ENCODE results near the gene GLRX5.

Gene GLRX5
- 12.1 to 49.7 (median 27.7) reads per million in 9 experiments for total RNA-seq

DNA sequence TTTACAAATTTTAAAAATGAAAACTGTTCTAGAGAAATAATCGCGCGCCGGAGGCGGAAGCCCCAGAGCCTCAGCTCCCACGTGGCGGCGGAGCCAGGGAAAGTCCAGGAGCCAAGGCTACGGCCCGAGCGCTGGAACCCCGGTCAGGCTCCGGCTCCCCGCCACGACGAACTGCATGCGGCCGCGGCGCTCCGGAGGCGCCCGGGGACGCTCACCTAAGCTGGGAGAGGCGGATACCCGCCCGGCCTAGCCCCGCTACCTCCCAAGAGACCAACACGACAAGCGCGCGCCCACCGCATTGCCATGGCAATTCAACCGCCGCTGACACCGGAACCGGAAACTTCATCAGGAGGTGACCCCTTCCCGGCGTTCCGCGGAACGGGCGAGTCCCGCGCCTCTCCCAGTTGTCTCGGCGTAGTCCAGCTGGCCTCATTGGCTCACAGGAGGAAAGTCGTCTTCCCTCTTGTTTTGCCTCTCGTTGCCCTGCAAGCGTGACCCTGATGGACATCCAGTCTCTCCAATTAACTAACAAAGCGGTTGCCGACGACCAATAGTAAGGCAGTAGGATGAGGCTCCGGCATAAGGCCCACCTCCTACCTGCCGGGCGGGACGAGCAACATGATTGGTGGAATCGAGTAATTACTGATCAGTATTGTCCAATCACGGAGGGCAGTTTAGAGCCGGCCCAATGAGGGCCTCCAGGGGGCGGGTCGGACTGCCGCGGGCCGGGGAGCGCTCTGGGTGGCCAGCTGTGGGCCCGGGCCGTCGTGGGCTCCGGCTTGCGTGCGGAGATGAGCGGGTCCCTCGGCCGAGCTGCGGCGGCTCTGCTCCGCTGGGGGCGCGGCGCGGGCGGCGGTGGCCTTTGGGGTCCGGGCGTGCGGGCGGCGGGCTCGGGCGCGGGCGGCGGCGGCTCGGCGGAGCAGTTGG is at the start of gene GLRX5:
Gene GLRX5 (plus strand): TSS at position 752 of the 927 bp plus-strand sequence. CDS start 40 bp downstream, at position 792.
- peak within 1 kb of the TSS; percentile 87 to 91 for H3K4me3 Mint-ChIP-seq
- ATAC-seq (replicated peaks) (peak; percentile 84), DNase-seq (peak; percentile 97 to 98 (median 98))
- H3K9me3 Mint-ChIP-seq = no peaks in the 10 kb centered on the region
- no peaks in the 10 kb centered on the region for H3K27me3 Mint-ChIP-seq
- H3K36me3 Mint-ChIP-seq (ENCODE audit: insufficient read depth) = peaks cover 16% of the 10 kb centered on the region
- H3K27ac Mint-ChIP-seq = peak within 1 kb of the TSS; percentile 85 to 93
- peaks cover 41 to 54% of the 10 kb centered on the region in 2 donors for H3K4me1 Mint-ChIP-seq (ENCODE audit: low read depth in 2 of 2)

GRCh38 chr14:95485222-95485819 is 49.5 kb upstream of the GLRX5 start:
- H3K27me3 Mint-ChIP-seq = no peaks in the 10 kb centered on the region
- H3K36me3 Mint-ChIP-seq (ENCODE audit: insufficient read depth) = peaks cover 3% of the 10 kb centered on the region
- peak overlapping the region; percentile 75 to 90 for H3K27ac Mint-ChIP-seq
- H3K4me1 Mint-ChIP-seq (ENCODE audit: low read depth in 2 of 2) = peaks cover 48 to 53% of the 10 kb centered on the region in 2 donors
- no peak overlapping the region for H3K4me3 Mint-ChIP-seq
- DNase-seq (no peak), ATAC-seq (replicated peaks) (no peak)
- no peaks in the 10 kb centered on the region for H3K9me3 Mint-ChIP-seq

GRCh38 chr14:95486875-95487668 is 47.8 kb upstream of the GLRX5 start:
- no peak overlapping the region for H3K4me3 Mint-ChIP-seq
- H3K27ac Mint-ChIP-seq = peak overlapping the region; percentile 75 to 82
- H3K9me3 Mint-ChIP-seq = no peaks in the 10 kb centered on the region
- H3K4me1 Mint-ChIP-seq (ENCODE audit: low read depth in 2 of 2) = peaks cover 42% of the 10 kb centered on the region in 2 donors
- peaks cover 3% of the 10 kb centered on the region for H3K36me3 Mint-ChIP-seq (ENCODE audit: insufficient read depth)
- ATAC-seq (replicated peaks) = no peak
- no peak for DNase-seq
- no peaks in the 10 kb centered on the region for H3K27me3 Mint-ChIP-seq

DNA sequence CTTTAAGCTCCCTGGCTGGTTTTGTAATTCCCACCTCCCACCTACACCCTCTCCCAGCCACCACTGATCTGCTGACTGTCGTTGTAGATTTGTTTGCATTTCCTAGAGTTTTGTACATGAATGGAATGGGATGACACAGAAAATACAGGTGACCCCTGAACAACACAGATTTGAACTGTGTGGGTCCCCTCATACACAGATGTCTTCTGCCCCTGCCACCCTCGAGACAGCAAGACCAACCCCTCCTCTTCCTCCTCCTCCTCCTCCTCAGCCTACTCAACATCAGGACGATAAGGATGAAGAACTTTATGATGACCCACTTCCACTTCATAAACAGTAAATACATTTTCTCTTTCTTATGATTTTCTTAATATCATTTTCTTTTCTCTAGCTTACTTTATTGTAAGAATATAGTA is 47.2 kb upstream of the GLRX5 start:
- peak overlapping the region; percentile 75 to 82 for H3K27ac Mint-ChIP-seq
- no peaks in the 10 kb centered on the region for H3K27me3 Mint-ChIP-seq
- H3K36me3 Mint-ChIP-seq (ENCODE audit: insufficient read depth) = peaks cover 3% of the 10 kb centered on the region
- DNase-seq = no peak
- H3K4me1 Mint-ChIP-seq (ENCODE audit: low read depth in 2 of 2) = peaks cover 42% of the 10 kb centered on the region in 2 donors
- H3K4me3 Mint-ChIP-seq = no peak overlapping the region
- no peaks in the 10 kb centered on the region for H3K9me3 Mint-ChIP-seq
- no peak for ATAC-seq (replicated peaks)

DNA sequence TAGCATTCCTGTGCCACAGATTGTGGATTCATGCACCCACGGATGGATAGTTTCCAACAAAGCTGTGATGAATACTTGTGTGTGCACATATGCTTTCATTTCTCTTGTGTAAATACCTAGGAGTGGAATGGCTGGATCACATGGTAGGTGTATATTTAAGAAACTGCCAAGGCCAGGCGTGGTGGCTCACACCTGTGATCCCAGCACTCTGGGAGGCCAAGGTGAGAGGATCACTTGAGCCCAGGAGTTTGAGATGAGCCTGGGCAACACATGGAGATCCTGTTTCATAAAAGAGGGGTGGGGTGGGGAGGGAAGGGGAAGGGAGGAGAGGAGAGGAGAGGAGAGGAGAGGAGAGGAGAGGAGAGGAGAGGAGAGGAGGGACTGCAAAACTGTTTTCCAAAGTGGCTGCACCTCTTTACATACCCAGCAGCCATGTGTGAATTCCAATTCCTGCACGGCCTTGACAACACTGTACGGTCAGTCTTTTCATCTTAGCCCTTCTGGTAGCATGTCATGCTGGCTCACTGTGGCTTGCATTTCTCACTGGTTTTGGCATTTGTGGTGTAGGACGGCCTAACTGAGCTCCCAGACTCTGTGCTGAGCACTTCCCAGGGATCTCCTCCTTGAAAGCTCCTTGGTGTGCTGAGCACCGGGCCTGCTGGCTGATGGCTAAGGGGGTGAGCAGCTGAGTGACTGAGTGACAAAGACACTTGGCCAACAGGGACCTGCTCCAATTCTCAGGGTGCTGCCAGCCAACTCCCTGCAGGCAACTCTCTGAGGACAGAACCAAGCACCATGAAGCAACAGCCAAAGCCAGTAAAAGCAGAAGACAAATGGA is 46.3 kb upstream of the GLRX5 start:
- Mint-ChIP-seq H3K27ac (peak overlapping the region; percentile 68 to 82), H3K4me1 (ENCODE audit: low read depth in 2 of 2) (peaks cover 36 to 38% of the 10 kb centered on the region in 2 donors), H3K36me3 (ENCODE audit: insufficient read depth) (peaks cover 3% of the 10 kb centered on the region), H3K27me3 (no peaks in the 10 kb centered on the region), H3K9me3 (no peaks in the 10 kb centered on the region), H3K4me3 (no peak overlapping the region)
- ATAC-seq (replicated peaks) (no peak), DNase-seq (no peak)

DNA sequence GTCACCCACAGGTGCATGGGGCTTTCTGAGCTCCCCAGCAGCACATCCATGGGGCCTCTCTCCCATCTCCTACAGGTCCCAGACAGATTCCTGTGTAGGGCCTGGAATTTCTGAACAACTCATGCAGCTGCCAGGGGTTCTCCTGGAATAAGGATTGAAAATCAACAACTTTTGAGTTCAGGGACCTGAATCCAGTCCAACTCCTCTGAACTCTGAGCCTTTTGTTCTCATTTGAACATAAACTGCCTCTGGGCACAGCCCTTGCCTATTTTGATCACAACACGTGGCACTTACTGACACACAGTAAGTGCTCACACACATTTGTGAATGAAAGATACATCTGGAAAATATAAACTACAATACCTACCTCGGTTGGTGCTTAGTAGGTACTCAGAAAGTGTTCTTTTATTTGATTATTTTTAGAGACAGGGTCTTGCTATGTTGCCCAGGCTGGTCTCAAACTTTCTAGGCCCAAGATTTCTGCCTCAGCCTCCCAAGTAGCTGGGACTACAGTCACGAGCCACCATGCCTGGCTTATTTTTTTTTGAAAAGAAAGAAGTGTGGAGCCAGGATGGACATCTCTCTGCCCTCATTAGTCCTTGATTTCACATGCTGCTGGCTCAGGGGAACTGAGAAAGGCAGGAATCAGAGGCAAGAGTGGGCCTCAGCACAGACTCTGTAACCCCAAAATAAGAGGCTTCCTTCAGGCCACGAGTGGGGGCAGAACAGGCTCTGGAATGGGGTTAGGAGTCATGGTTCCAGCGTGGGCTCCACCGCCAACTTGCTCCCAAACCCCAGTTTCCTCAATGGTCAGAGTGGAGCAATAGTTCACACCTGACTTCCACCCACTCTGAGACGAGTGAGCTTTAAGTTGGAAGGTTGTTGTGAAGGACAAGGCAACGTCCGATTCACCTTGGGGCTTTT is 45.4 kb upstream of the GLRX5 start:
- H3K9me3 Mint-ChIP-seq = no peaks in the 10 kb centered on the region
- no peak overlapping the region for H3K4me3 Mint-ChIP-seq
- no peaks in the 10 kb centered on the region for H3K27me3 Mint-ChIP-seq
- DNase-seq = no peak
- no peak for ATAC-seq (replicated peaks)
- peaks cover 7% of the 10 kb centered on the region for H3K36me3 Mint-ChIP-seq (ENCODE audit: insufficient read depth)
- peaks cover 32 to 35% of the 10 kb centered on the region in 2 donors for H3K4me1 Mint-ChIP-seq (ENCODE audit: low read depth in 2 of 2)
- peak overlapping the region; percentile 36 to 68 for H3K27ac Mint-ChIP-seq

DNA sequence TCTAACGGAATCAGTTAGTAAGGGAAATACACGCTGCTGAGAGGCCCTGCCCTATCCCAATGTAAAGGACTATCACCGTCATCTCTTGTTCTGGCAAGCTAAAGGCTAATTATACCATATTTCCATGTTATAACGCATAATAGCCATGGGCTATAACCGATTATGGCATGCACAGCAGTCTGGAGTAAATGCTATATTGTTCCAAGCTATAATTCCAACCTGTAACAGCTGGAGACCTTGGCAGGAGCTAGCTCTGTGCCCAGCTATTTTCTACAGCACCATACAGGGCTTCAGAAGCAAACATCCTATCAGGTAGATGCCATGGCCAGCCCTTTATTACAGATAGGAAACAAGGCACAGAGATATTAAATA is 44.7 kb upstream of the GLRX5 start:
- ATAC-seq (replicated peaks) = no peak
- H3K4me1 Mint-ChIP-seq (ENCODE audit: low read depth in 2 of 2) = peaks cover 38 to 40% of the 10 kb centered on the region in 2 donors
- no peak for DNase-seq
- H3K4me3 Mint-ChIP-seq = no peak overlapping the region
- H3K36me3 Mint-ChIP-seq (ENCODE audit: insufficient read depth) = peaks cover 7% of the 10 kb centered on the region
- no peaks in the 10 kb centered on the region for H3K9me3 Mint-ChIP-seq
- no peak overlapping the region for H3K27ac Mint-ChIP-seq
- no peaks in the 10 kb centered on the region for H3K27me3 Mint-ChIP-seq

DNA sequence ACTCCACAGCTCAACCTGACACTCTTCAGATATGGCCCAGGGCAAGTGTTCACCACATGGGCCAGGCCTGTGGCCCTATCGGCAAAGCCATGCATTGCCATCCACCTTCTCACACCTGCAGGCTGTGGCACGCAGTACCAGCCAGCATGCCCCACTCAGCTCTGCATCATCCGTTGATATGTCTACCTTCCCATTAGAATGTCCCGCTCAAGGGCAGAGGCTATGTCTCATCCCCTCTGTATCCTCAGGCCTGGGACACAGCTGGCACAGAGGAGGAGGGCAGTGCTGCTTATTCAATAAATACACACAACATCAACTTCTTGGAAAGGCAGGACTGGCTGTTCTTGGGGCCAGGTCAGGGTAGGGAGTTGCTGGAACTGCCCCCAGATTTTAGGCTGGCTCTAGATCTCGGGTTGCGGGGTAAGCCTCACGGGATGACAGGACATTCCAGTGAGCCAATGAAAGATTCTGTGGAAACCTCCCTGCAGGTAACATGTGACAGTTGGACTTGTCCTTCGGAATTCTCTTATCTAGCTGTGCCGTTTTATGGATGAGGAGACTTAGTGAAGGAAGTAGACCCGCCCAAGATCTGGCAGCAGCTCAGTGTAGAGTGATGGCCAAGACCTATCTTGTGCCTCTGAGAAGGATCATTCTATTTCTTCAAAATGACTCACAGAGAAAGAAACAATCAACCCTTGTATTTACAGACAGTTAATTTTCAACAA is 44.0 kb upstream of the GLRX5 start:
- no peak for DNase-seq
- no peak overlapping the region for H3K4me3 Mint-ChIP-seq
- no peaks in the 10 kb centered on the region for H3K27me3 Mint-ChIP-seq
- no peaks in the 10 kb centered on the region for H3K9me3 Mint-ChIP-seq
- peaks cover 40 to 41% of the 10 kb centered on the region in 2 donors for H3K4me1 Mint-ChIP-seq (ENCODE audit: low read depth in 2 of 2)
- no peak for ATAC-seq (replicated peaks)
- peak overlapping the region; percentile 15 to 22 for H3K27ac Mint-ChIP-seq
- peaks cover 7% of the 10 kb centered on the region for H3K36me3 Mint-ChIP-seq (ENCODE audit: insufficient read depth)

DNA sequence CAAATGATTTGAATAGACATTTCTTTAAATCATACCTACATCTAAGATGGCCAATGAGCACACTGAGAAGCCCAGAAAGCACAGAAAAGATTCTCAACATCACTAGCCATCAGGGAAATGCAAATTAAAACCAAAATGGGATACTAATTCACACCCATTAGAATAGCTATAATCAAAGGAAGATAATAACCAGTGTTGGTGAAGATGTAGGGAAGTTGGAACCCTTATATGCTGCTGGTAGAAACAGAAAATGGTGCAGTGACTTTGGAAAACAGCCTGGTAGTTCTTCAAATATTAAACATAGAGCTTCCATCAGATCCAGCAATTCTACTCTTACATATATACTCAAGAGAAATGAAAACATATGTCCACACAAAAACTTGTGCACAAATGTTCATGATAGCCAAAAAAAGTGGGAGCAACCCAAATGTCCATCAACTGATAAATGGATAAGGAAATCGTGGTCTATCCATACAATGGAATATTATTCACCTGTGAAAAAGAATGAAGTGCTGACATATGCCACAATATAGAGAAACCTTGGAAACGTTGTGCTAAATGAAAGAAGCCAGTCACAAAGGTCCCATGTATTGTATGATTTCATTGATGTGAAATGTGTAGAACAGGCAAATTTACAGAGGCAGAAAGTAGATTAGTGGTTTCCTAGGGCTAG is 42.8 kb upstream of the GLRX5 start:
- no peak overlapping the region for H3K4me3 Mint-ChIP-seq
- peaks cover 6% of the 10 kb centered on the region for H3K36me3 Mint-ChIP-seq (ENCODE audit: insufficient read depth)
- no peaks in the 10 kb centered on the region for H3K27me3 Mint-ChIP-seq
- no peaks in the 10 kb centered on the region for H3K9me3 Mint-ChIP-seq
- DNase-seq (no peak), ATAC-seq (replicated peaks) (no peak)
- peaks cover 42 to 43% of the 10 kb centered on the region in 2 donors for H3K4me1 Mint-ChIP-seq (ENCODE audit: low read depth in 2 of 2)
- H3K27ac Mint-ChIP-seq = peak overlapping the region; percentile 15 to 56

GRCh38 chr14:95493503-95493902 is 41.3 kb upstream of the GLRX5 start:
- Mint-ChIP-seq H3K9me3 (no peaks in the 10 kb centered on the region), H3K27me3 (no peaks in the 10 kb centered on the region), H3K4me1 (ENCODE audit: low read depth in 2 of 2) (peaks cover 40 to 41% of the 10 kb centered on the region in 2 donors), H3K4me3 (no peak overlapping the region), H3K27ac (no peak overlapping the region), H3K36me3 (ENCODE audit: insufficient read depth) (peaks cover 4% of the 10 kb centered on the region)
- DNase-seq (no peak), ATAC-seq (replicated peaks) (no peak)

DNA sequence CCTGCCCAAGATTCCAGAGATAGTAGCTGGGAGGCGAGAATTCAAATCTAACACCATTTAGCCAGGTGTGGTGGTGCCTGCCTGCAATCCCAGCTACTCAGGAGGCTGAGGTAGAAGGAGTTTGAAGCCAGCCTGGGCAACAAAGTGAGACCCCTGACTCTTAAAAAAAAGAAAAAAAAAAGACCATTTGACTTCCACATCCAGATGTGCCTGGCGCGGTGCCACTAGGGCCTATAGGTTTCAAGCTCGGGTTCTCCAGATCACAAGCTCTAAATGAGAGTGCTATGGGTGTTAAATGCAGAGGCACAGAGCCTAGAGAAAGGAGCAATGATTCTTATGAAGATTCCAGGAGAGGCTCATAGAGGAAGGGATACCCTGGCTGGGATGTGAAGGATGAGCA is 40.9 kb upstream of the GLRX5 start:
- ATAC-seq (replicated peaks) (no peak), DNase-seq (no peak)
- H3K27me3 Mint-ChIP-seq = no peaks in the 10 kb centered on the region
- H3K9me3 Mint-ChIP-seq = no peaks in the 10 kb centered on the region
- peaks cover 6% of the 10 kb centered on the region for H3K36me3 Mint-ChIP-seq (ENCODE audit: insufficient read depth)
- no peak overlapping the region for H3K4me3 Mint-ChIP-seq
- peaks cover 40 to 41% of the 10 kb centered on the region in 2 donors for H3K4me1 Mint-ChIP-seq (ENCODE audit: low read depth in 2 of 2)
- H3K27ac Mint-ChIP-seq = peak overlapping the region in 1 of 2 donors; percentile 95

Measured in effector memory CD8-positive, alpha-beta T cell (primary cell).